ENCODE results near the gene PAK5.

PAK5 gene

GRCh38 chr20:9808166-9808565 is 30.7 kb downstream of the PAK5 start:
- TF ChIP-seq POLR2AphosphoS5 (IDR thresholded peaks at IDR 0.05; ENCODE audit: low read depth, low read length) (no peak), TAF1 (IDR thresholded peaks at IDR 0.05; ENCODE audit: borderline replicate concordance, insufficient read depth, low read length) (no peak), FOXP2 (optimal IDR thresholded peaks at IDR 0.05; ENCODE audit: borderline replicate concordance, extremely low read depth, extremely low read length, insufficient read depth) (no peak)
- TF ChIP-seq, protein P1, sequence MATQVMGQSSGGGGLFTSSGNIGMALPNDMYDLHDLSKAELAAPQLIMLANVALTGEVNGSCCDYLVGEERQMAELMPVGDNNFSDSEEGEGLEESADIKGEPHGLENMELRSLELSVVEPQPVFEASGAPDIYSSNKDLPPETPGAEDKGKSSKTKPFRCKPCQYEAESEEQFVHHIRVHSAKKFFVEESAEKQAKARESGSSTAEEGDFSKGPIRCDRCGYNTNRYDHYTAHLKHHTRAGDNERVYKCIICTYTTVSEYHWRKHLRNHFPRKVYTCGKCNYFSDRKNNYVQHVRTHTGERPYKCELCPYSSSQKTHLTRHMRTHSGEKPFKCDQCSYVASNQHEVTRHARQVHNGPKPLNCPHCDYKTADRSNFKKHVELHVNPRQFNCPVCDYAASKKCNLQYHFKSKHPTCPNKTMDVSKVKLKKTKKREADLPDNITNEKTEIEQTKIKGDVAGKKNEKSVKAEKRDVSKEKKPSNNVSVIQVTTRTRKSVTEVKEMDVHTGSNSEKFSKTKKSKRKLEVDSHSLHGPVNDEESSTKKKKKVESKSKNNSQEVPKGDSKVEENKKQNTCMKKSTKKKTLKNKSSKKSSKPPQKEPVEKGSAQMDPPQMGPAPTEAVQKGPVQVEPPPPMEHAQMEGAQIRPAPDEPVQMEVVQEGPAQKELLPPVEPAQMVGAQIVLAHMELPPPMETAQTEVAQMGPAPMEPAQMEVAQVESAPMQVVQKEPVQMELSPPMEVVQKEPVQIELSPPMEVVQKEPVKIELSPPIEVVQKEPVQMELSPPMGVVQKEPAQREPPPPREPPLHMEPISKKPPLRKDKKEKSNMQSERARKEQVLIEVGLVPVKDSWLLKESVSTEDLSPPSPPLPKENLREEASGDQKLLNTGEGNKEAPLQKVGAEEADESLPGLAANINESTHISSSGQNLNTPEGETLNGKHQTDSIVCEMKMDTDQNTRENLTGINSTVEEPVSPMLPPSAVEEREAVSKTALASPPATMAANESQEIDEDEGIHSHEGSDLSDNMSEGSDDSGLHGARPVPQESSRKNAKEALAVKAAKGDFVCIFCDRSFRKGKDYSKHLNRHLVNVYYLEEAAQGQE (IDR thresholded peaks at IDR 0.05; ENCODE audit: insufficient read depth in 1 of 2, low read depth in 2 of 2, low read length in 2 of 2), result no peak

GRCh38 chr20:9807136-9807535 is 31.7 kb downstream of the PAK5 start:
- TF ChIP-seq POLR2AphosphoS5 (IDR thresholded peaks at IDR 0.05; ENCODE audit: low read depth, low read length) (no peak), FOXP2 (optimal IDR thresholded peaks at IDR 0.05; ENCODE audit: borderline replicate concordance, extremely low read depth, extremely low read length, insufficient read depth) (no peak), SIN3A (IDR thresholded peaks at IDR 0.05; ENCODE audit: borderline replicate concordance, insufficient read depth, low read length) (no peak), TAF1 (IDR thresholded peaks at IDR 0.05; ENCODE audit: borderline replicate concordance, insufficient read depth, low read length) (no peak)
- TF ChIP-seq, protein P1 (IDR thresholded peaks at IDR 0.05; ENCODE audit: insufficient read depth in 1 of 2, low read depth in 2 of 2, low read length in 2 of 2), result no peak

- TF ChIP-seq TAF1 (IDR thresholded peaks at IDR 0.05; ENCODE audit: borderline replicate concordance, insufficient read depth, low read length), result no peak
These were observed 38.5 kb downstream of the PAK5 start for GRCh38 chr20:9800421-9800820.

DNA sequence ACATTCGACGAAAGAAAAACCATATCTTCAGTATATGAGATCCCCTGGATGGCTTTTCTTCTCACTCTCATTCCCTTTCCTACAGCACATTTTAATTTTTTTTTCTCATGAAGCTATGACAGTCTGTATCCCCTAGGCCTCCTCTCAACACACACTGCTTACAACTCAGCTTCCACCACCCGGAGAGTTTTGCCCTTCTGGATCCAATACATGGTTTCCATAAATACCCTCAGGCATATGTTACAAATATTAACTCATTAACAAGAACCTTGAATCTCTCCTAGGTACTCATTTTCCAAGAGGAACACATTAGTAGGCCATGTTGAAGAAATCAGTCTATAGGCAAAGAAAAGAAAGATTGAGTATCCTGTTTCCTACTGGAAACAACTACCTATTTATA is 44.0 kb downstream of the PAK5 start:
- TF ChIP-seq TAF1 (IDR thresholded peaks at IDR 0.05; ENCODE audit: borderline replicate concordance, insufficient read depth, low read length) (no peak), FOXP2 (optimal IDR thresholded peaks at IDR 0.05; ENCODE audit: borderline replicate concordance, extremely low read depth, extremely low read length, insufficient read depth) (no peak), POLR2AphosphoS5 (IDR thresholded peaks at IDR 0.05; ENCODE audit: low read depth, low read length) (no peak), SIN3A (IDR thresholded peaks at IDR 0.05; ENCODE audit: borderline replicate concordance, insufficient read depth, low read length) (no peak)
- TF ChIP-seq, protein P1 (IDR thresholded peaks at IDR 0.05; ENCODE audit: insufficient read depth in 1 of 2, low read depth in 2 of 2, low read length in 2 of 2), result no peak

DNA sequence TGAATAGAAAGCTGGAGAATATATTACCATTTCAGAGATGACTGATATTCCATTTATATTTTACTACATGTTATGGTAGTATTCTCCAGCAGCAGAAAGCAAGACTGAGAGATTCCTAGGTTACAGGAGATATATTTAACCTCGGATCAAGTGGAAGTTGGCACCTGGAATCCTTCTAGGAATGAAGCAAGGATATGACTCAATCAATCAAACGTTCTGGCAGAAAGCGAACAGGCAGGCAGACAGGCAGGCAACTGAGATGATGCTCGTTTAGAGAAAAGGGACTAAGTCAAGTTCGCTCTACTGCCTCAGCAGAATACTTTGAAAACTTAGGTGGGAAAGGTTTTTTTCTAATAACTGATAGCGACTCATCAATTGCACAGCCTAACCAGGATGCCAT is 46.2 kb downstream of the PAK5 start:
- no peak for TF ChIP-seq TAF1 (IDR thresholded peaks at IDR 0.05; ENCODE audit: borderline replicate concordance, insufficient read depth, low read length)
- TF ChIP-seq SIN3A (IDR thresholded peaks at IDR 0.05; ENCODE audit: borderline replicate concordance, insufficient read depth, low read length), result no peak
- TF ChIP-seq FOXP2 (optimal IDR thresholded peaks at IDR 0.05; ENCODE audit: borderline replicate concordance, extremely low read depth, extremely low read length, insufficient read depth), result no peak
- TF ChIP-seq, protein P1 (IDR thresholded peaks at IDR 0.05; ENCODE audit: insufficient read depth in 1 of 2, low read depth in 2 of 2, low read length in 2 of 2), result no peak
- no peak for TF ChIP-seq POLR2AphosphoS5 (IDR thresholded peaks at IDR 0.05; ENCODE audit: low read depth, low read length)

Data from PFSK-1 (cell line).